Skeletal muscle cell (primary cell): ENCODE data around the gene CDIPT.

Source experiments
- DNase-seq: peaks from one replicate; pipeline ENCODE4 v3.0.0-alpha.2; 2010; ENCODE audit warnings: low read depth
- H3K4me3 ChIP-seq: 2 replicates; pipeline ENCODE4 v1.5.1; 2011; ENCODE audit warnings: low read depth, mild to moderate bottlenecking, control low read depth, low read length, moderate library complexity

CDIPT gene

DNA sequence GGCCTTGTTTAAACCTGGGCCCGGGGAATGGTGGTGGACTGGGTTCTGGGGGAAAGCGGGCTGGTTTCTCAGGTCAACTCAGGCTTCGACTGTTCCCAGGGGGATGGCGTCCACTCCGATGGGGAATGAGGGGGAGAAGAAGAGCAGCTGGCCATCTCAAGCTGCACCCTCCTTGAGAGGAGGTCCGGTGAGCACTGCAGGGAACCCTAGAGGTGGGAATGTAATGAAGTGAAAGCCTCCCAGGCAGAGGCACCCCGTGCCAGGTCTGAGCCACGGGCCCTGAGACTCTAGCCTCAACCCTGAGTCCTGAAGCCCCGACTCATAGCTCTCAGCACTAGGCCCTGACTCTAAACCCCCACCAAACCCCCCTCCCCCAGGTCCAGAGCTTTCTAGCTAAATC lies 1.2 kb upstream of the CDIPT start:
- no peak for DNase-seq

DNA sequence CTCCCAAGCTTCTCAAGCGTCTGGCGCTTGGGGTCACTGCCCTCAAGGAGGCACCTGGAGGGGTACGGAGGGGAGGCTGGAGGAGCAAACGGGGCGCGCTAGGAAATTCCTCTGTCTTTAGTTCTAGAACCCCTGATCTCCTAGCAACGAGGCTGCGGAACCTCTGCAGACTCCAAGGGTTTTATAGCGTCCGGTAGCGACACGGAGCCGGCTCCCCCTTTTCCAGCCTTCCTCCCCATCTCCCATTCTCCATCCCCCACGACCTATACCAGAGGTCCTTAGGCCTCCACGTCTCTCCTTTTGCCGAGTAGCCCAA lies 601 bp upstream of the CDIPT start:
- DNase-seq: no peak
- H3K4me3 ChIP-seq: peak overlapping the region; percentile 84

More for the DNA sequence above, 1.2 kb upstream of the CDIPT start:
- no peak overlapping the region for H3K4me3 ChIP-seq

DNA sequence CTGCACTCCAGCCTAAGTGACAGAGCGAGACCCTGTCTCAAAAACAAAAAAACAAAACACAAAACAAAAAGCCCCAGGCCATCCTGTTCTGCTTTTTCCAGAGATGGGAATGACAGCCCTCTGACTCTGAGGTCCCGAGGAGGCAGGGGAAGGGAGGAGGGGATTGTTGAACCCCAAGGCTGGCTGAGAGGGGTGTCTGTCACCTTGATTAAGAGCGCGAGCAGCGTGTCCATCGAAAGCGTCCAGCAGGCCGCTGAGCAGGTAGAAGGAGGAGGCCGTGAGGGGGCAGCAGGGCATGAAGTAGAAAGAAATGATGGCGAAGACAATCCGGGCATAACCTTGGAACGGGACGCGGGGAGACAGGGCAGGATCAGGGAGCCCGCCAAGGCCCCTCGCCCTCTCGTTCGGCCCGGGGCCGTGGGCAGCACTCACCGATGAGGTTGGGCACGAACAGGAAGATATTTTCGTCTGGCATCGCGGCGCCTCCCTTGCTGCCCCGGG lies 593 bp downstream of the CDIPT start:
- peak overlapping the region; percentile 84 for H3K4me3 ChIP-seq
- DNase-seq: no peak

DNA sequence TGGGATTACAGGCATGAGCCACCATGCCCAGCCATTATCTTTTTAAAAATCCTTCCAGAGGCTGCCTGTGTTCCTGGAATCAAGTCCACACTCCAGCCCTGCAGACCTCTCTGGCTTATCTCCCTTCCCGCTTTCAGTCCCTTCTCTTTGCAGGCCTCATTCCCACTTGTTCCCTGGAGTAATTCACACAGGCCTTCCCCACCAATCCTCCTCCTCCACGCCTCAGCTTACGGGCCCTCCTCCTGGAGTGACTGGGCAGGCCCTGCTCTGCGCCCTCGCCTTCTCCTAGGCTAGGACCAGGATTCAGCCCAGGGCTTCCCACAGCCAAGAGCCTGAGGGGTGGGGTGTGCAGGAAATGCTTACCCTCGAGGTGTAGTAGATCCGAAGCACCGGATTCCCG lies 2.8 kb downstream of the CDIPT start:
- no peak overlapping the region for H3K4me3 ChIP-seq
- no peak for DNase-seq

DNA sequence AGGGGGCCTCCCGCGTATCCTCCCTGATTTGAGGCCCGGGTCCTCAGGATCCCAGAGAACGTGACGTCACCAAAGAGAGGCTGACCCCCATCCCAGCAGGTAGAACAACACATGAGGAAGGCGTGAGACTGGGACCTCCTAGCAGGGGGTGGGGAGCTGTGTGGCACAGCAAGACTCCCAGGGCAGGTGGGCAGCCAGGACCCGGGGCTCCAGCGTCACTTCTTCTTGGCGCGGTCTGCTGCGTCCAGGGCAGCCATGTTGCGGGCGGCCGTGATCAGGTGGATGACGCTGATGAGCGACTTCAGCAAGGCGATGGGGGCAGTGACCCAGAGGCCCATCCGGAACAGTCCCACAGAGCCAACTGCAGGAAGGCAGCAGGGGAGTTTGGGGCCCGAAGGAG lies 4.1 kb downstream of the CDIPT start:
- no peak overlapping the region for H3K4me3 ChIP-seq
- no peak for DNase-seq

DNA sequence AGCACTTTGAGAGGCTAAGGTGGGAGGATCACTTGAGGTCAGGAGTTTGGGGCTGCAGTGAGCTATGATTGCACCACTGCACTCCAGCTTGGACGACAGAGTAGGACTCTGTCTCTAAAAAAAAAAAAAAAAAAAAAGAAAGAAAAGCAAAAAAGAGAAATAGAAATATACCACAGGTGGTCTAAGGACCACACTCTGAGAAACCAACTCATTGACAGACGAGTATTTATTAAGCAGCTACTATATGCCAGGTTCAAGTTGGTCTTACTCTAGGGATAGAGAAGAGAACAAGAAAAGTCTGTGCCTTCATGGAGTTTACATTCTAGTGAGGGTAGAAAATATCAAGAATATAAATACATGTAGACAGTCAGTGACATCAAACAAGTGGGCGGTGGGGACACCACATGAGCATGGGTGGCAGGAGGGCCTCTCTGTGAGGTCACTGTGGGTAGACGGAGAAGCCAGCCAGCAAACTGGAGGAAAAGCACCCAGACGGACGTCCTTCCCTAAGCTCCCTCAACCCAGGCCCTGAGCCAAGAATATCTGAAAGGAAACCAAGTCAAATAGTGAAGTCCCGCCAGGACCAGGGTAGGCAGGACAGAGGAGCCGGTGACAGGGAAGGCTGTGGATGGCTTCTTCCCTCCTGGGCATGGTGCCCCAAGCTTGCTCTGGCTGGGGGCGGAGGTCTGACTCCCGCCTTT lies 4.7 kb downstream of the CDIPT start:
- no peak overlapping the region for H3K4me3 ChIP-seq

DNA sequence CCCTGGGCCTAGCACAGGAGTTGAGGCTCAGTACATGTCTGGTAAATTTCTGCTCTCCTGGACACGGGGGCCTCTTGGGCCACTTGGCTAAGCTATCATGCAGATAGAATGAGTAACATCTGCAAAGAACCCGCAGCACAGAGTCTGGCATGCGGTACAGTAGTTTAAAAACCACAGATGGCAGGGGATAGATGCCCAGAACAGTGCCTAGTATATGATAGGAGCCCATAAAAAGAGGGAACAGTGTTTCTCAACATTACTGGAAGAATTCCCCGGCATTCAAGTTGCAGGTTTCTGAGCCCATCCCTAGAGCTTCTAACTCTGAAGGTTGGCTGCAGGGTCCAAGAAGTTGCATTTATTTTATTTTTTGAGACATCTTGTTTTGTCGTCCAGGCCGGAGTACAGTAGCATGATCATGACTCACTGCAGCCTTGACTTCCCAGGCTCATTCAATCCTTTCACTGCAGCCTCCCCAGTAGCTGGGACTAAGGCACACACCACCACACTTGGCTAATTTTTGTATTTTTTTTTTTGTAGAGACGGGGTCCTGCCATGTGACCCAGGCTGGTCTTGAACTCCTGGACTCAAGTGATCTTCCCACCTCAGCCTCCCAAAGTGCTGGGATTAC lies 5.8 kb downstream of the CDIPT start:
- no peak overlapping the region for H3K4me3 ChIP-seq
- peak; percentile 37 for DNase-seq

More for the DNA sequence above, 4.7 kb downstream of the CDIPT start:
- no peak for DNase-seq

DNA sequence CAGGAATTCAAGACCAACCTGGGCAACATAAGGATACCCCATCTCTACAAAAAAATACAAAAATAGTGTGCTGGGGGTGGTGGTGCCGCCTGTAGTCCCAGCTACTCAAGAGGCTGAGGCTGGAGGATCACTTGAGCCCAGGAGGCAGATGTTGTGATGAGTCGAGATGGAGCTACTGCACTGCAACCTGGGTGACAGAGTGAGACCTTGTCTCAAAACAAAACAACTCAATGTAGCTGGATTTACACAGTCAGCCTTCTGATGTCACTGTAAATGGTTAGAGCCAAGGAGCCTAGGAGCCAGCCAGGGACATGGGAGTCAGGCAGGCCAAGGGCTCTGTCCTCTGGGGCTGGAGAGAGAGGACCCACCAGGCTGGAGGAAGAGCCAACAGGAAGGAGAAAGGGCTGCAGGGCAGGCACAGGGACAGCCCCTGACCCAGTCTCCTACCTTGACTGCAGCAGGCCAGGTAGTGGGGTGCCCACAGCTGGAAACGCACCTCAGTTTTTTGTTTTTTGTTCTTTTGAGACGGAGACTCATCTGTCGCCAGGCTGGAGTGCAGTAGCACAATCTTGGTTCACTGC lies 8.4 kb downstream of the CDIPT start:
- no peak overlapping the region for H3K4me3 ChIP-seq
- no peak for DNase-seq

DNA sequence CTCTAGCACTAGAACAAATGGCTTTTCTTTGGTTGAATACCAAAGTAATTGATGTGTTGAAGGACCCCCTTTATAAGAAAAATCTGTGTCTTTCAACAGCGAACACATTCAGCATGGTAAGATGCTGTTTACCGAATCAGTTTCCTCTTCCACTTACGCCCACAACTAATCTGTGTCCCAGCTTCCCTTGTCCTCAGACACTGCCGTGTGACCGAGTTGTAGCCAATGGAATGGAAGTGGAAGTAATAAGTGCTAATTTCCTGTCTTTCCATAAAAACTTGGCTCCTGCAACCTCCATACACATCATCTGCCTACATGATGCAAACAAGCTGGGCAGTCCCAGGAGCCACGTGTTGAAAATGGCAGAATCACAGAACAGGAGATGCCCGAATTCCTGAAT lies 10.4 kb downstream of the CDIPT start:
- H3K4me3 ChIP-seq: no peak overlapping the region
- DNase-seq: peak; percentile 33

DNA sequence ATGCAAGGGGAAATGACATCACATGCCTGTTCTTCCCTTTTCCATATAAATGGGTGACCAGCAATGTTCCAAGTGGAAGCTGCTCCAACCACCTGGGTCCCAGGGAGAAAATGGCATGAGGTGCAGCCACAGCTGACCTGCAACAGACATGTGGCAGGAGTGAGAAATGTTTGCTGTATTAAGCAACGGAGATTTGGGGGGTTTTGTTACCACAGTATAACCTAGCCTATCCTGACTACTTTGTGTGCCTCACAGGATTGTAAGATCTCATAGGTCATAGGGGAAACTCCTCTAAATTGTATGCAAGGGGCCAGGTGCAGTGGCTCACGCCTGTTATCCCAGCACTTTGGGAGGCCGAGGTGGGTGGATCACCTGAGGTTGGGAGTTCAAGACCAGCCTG lies 12.0 kb downstream of the CDIPT start:
- DNase-seq: no peak
- no peak overlapping the region for H3K4me3 ChIP-seq

DNA sequence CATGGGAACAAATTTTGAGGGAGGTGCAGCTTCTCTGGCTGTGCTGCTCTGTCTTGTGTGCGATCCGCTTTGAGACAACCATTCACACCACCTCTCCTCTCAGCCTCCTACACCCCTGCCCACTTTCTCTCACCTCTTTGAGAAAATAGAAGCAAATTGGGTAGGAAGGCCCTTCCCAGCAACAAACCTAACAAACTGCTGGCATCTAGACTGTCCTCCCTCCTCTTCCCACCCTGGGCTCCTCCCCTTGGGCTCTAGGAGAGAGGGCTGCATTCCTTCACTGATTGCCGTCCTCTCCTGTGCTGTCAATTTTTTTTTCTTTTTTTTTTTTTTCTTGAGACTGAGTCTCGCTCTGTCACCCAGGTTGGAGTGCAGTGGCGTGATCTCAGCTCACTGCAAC lies 13.5 kb downstream of the CDIPT start:
- no peak for DNase-seq
- H3K4me3 ChIP-seq: no peak overlapping the region

DNA sequence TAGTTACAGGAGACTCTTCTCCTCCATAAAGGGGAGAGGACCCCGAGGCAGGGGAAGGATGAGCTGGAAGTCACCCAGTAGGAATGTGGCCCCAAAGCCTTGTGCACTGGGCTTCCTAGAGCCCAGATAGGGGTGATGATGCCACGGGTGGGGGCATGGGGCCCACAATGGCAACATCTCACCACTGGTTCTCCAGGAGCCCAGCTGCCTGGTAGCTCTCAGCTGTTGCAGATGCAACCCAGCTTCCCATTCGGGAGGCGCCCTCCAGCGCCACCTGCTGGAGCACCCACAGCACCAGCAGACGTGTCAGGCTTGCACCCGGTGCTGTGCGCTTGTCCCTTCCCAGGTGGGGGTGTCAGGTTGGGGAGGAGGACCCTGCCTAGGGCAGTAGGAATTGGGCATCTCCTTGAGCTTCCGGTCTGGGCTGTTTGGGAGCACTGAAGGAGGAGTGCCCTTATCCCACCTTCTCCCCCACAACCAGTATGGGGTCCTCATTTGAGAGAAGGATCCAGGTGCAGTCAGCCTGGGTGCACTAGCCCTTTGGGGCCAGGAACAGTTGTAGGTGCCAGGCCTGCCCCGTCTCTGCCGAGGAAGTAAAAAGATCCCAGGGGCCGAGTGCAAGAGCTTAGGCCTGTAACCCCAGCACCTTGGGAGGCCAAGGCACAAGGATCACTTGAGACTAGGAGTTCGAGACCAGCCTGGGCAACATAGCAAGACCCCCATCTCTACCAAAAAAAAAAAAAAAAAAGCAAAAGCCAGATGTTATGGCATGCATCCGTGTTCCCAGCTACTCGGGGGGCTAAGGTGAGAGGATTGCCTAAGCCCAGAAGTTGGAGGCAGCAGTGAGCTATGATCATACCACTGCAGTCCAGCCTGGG lies 14.4 kb downstream of the CDIPT start:
- no peak overlapping the region for H3K4me3 ChIP-seq
- no peak for DNase-seq

DNA sequence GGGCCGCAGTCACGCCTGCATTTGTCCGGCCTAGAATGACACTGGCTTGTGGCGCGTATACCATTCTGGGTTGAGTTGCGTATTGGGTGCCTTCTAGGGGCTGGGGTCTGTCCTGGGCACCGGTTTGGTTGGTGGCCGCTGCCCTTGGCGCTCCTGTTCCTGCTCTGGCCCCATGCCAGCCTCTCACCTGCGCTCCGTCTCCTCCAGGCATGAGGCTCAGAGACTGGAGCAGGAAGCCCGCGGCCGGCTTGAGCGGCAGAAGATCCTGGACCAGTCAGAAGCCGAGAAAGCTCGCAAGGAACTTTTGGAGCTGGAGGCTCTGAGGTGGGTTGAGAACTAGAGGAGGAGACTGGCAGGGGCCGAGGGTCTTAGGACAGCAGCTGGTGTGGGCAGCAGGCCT lies 17.4 kb downstream of the CDIPT start:
- H3K4me3 ChIP-seq: no peak overlapping the region
- no peak for DNase-seq

DNA sequence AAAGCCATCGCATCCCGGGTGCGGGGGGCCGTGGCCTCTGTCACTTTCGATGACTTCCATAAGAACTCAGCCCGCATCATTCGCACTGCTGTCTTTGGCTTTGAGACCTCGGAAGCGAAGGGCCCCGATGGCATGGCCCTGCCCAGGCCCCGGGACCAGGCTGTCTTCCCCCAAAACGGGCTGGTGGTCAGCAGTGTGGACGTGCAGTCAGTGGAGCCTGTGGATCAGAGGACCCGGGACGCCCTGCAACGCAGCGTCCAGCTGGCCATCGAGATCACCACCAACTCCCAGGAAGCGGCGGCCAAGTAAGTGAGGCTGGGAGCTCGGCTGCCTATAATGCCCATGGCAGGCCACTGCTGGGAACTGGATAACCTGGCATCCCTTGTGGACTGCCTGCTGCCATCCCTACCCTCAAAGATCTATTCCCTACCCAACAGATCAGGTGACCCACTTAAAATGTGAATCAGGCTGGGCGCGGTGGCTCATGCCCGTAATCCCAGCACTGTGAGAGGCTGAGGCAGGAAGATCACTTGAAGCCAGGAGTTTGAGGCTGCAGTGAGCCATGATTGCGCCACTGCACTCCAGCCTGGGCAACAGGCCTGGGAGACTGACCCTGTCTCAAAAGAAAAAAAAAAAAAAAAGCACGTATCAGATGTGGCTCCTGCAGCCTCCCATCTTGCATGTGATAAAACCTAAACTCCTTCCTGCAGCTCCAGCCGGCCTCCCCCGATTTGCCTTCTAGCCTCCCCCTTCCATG lies 18.3 kb downstream of the CDIPT start:
- no peak overlapping the region for H3K4me3 ChIP-seq
- no peak for DNase-seq

DNA sequence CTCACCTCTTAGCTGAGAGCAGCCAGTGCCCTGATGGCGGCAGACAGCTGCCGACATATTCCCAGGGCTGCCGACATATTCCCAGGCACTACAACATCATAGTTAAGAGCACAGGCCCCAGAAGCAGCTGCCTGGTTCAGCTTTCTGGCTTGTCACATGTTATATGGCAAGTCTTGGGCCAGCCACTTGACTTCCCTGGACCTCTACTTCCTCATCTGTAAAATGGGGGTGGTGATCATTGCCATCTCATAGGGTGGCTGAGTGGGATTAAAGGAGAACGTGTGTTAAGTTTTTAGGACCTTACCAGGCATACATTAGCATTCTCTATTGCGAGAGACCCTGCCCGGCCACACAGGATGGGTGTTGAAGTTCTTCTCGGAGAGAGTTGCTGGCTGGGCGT lies 19.1 kb downstream of the CDIPT start:
- no peak for DNase-seq
- no peak overlapping the region for H3K4me3 ChIP-seq

DNA sequence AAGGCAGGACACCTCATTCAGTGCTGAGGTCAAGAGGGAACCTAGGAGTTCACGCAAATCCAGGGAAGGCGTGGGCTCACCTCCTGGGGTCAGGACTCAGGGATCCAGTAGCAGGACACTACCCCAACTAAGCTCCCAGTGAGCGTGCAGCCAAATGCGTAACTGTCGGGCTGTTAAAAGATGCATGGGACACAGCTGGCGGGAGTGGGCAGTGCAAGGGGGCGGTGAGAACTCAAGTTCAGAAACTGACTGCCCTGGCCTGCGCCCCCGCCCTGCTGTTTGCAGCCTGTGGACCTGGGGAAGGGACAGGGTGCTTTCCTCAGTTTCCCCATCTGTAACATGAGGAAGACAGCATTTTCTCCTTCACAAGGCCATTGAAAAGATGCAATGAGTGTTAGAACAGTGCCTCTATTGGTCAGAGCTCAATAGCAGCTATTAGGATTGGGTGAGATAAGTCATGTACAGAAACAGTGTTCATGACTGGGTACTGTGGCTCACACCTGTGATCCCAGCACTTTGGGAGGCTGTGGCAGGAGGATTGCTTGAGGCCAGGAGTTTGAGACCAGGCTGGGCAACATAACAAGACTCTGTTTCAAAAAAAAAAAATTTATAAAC lies 20.2 kb downstream of the CDIPT start:
- no peak for DNase-seq
- no peak overlapping the region for H3K4me3 ChIP-seq

DNA sequence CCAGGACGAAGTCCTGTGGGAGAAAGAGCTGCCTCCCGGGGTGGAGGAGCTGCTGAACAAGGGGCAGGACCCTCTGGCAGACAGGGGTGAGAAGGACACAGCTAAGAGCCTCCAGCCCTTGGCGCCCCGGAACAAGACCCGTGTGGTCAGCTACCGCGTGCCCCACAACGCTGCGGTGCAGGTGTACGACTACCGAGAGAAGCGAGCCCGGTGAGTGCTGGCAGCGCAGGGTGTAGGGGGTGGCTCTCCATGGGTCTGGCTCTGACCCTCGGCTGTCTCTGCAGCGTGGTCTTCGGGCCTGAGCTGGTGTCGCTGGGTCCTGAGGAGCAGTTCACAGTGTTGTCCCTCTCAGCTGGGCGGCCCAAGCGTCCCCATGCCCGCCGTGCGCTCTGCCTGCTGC lies 21.4 kb downstream of the CDIPT start:
- no peak for DNase-seq
- no peak overlapping the region for H3K4me3 ChIP-seq

DNA sequence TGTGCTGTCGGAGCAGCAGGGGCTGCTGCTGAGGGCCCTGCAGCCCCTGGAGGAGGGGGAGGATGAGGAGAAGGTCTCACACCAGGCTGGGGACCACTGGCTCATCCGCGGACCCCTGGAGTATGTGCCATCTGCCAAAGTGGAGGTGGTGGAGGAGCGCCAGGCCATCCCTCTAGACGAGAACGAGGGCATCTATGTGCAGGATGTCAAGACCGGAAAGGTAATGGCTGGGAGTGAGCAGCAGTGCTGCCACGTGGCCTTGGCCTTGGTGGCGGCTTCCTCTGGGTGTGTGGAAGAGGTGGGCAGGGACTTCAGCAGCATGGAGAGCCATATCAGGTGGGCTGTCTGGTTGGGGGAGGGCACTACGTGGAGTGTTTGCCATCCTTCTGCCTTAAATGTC lies 22.8 kb downstream of the CDIPT start:
- DNase-seq: no peak
- H3K4me3 ChIP-seq: no peak overlapping the region

DNA sequence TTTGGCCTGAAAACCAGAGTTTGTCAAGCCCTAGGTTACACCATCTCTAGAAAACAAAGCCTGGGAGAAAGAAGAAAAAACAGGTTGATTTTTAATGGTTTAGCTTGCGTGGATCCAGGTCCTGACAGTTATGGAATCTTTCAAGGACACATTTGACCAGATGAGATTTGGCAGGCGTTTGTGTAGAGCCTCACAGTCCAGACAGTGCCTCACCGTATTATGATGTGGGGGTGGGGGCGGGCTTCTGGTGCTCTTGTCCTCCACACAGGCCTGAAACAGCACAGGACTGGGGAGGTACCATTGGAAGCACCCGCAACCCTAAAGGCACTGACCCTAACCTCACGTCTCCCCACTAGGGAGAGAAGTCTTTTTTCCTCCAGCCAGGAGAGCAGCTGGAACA lies 23.2 kb downstream of the CDIPT start:
- DNase-seq: no peak

More for the DNA sequence above, 23.2 kb downstream of the CDIPT start:
- no peak overlapping the region for H3K4me3 ChIP-seq
